HG02885 (cell line): ENCODE measurements around the gene TRPV6.
A peak's percentile ranks its signal among the peaks of the same experiment; 100 is the strongest.

ENCODE experiments used
- ATAC-seq: cut with Tn5 transposase; IDR thresholded peaks from one replicate; pipeline ENCODE4 v1.9.1; 2021; ENCODE audit warnings: mild to moderate bottlenecking; ENCODE audit not compliant: unreplicated experiment, poor library complexity

The TRPV6 gene

DNA sequence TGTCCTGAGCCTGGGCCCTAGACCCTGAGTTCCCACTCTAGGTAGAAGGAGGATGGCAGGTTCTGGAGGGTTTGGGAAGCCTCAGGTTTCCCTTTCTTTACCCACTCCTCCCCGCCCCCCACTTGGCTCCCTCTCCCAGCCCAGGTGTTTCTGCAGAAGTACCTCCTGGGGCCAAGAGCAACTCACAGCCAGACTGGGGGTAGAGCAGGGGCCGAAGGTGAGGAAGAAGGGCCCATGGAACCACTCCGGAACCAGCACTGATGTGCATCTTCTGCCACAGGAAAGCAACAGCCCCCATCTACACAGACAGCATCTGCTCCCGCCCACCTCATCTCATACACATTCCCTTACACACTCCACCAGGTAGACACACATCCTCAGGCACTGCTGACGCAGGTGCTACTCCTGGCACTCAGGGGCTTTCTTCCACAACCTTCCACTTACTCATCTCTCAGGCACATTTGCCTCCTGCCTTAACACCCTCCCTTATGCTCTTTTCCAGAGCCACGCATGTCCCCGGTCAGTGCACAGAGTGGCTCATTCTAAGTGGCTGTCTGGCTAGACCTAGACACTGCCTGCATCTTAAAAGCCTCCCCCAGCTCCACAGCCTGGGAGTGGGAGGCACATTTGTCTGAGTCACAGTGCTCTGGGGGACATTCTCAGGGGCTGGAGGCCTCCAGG lies 28.8 kb downstream of the TRPV6 start:
- ATAC-seq: no peak

GRCh38 chr7:142855756-142856564 lies 29.6 kb downstream of the TRPV6 start:
- ATAC-seq: no peak

GRCh38 chr7:142855114-142855743 lies 30.3 kb downstream of the TRPV6 start:
- ATAC-seq: peak; percentile 10

DNA sequence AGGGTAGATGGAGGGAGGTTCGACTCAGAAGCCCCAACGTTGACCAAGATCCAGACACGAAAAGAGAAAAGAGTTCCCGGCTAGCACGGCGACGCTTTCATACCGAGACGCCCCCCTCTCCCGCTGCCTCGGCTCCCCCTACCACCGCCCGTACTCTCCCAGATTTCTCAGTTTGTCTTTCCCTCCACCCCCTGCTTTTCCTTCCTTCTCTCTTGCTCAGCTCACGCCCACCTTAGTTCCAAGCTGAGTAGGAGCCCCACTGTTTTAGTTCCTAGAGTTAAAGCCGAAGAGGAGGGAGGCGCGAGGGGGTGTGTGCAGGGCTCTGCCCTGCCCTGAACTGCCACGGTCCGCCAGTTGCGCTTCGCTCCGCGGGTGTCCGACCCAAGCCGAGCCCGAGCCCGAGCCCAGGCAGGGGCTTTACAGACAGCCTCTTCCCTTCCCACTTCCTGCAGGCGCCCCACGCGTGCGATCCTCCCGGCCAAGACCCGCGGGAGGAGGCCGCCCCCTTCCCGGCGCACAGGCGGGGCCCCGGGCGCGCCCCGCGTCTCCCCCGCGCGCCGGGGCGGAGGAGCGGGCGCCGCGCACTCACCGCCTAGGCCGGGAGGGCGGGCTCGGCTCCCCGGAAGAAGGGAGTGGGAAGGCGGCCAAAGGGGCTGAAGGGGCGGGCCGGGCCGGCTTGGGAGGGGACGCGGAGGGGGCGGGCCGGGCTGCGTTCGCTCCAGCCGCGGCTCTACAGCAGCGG lies 31.0 kb downstream of the TRPV6 start, which contains the start of gene EPHB6:
Gene EPHB6, plus strand, starts transcription at position 705 of the 742 bp plus-strand sequence. CDS start 8,152 bp downstream, outside the sequence.
- ATAC-seq: peak; percentile 71

- peak; percentile 76 for ATAC-seq
Observed at GRCh38 chr7:142853739-142854371, 31.7 kb downstream of the TRPV6 start.

GRCh38 chr7:142851919-142852318 lies 33.6 kb downstream of the TRPV6 start:
- no peak for ATAC-seq

- ATAC-seq: no peak
Observed at GRCh38 chr7:142851269-142851668, 34.3 kb downstream of the TRPV6 start.

DNA sequence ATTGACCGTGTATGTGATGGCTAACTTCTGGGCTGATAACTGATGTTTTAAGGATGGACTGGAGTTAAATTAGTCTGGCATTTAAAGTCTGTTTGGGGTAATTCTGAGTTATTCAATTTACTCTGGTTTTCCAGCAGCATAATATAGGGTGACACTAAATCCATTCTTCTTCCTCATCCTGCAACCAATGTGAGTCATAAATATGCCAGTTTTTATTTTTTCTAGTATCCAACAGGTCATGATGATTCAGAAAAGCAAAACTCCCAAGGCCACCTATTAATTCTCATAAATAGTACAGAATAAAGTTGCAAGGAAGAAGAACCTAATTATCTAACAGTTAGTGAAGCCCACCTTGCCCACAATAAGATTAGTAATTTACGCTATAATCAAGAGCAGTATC lies 38.2 kb downstream of the TRPV6 start:
- ATAC-seq: no peak

DNA sequence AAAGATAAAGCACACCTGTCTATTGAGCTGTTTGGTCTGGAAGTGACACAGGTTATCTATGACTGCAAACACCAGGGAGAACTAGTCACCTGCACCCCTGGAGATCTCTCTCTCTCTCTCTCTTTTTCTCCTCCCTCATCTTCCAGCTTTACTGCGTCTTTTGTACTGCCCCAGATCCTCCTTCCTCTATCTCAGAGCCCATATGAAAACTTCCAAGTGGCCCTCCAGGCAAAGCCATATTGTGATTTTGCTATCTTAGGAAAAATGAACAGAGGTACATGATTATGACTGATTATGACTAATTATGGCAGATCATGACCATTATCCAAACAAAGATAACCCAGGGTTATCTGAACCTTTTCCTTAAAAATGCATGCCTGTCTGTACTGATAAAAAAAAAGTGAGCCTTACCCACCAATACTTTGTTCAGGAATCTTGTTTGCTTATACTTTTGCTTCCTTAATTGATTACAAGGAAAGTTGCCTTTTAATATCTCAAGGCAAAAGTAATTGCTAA lies 43.2 kb downstream of the TRPV6 start:
- no peak for ATAC-seq

DNA sequence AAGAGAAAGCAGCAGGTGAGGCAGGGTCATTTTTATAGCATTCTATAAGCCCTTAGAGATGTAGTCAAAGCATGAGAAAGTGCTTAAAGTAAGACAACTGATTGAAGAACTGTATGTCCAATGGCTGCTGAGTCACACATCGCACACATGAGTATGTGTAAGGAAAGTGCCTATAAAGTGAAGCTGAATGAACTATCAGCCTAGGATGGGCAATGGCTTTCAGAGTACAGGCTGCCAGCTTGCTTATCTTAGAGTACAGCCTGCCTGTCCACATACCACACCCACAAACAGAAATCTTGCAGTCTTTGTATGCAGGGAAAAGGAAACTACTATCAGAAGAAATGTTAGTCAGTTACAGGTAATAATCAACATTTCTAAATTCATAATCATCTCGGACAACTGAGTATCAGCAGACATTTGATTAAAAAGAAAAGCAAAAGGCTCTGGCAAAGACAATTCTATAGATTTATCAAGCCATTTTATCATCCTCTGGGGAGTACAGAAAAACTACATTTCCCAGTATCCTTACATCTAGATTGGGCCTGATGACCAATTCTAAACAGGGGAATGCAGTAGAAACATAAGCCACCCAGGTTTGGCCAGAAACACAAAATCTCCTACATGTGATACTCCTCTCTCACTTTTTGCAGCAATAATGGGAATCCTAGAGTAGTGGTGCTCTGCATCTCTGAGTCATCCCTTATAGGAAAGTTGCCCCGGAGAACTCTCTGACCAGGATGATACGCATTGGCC lies 46.9 kb downstream of the TRPV6 start:
- ATAC-seq: no peak

GRCh38 chr7:142836426-142836825 lies 49.1 kb downstream of the TRPV6 start:
- no peak for ATAC-seq

DNA sequence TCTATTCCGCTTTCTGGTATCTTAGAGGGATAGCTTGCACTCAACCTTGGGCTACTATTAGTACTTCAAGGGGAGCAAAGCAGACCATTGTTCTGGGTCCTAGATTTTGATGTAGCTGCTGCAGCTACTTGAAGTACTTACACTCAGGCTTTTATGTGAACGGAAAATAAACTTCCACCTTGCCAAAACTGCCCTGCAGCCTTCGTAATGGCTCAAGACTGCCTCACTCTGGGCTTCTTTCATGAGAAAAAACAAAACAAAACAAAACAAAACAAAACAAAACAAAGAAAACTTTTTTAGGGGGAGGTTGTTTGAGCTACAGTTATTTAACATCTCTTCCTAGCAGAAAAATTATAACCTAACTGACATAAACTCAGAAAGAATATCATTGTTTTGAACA lies 50.1 kb downstream of the TRPV6 start:
- ATAC-seq: no peak

GRCh38 chr7:142833174-142834048 lies 52.1 kb downstream of the TRPV6 start:
- ATAC-seq: peak; percentile 81

DNA sequence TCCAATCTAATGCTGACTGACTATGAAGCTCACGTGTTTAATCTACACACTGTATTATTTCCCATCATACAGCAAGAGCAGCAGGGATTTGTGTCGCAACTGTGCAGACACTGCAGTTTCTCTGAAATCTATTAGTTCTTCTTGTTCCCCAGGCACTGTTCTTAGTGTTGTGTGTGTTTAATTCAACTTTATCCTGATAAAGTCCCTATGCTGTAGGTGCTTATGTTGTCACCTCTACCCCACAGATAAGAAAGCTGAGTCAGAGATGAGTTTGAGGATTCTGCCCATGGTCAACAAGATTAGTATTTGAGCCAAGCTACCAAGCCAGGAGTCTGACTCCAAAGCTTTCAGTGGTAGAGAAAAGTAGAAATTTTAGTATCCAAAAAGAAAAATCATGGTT lies 53.1 kb downstream of the TRPV6 start:
- no peak for ATAC-seq

- no peak for ATAC-seq
Observed at GRCh38 chr7:142827951-142828500, 57.5 kb downstream of the TRPV6 start.

- no peak for ATAC-seq
Observed at GRCh38 chr7:142822714-142823113, 62.8 kb downstream of the TRPV6 start.
